Liver (tissue), 9 donors: ENCODE measurements around the gene HRH4. TPM values are rescaled to one million over a fixed set of nuclear protein-coding genes. Genes with fewer than 3 reads are reported as not detected.

Source experiments
- DNase-seq: peaks from one replicate; pipeline ENCODE4 v3.0.0-alpha.2; 2017; ENCODE audit warnings: low spot score
- H3K27ac ChIP-seq, 2 donors: one replicate each; pipeline ENCODE4 v1.7.0; 2013; ENCODE audit warnings: inconsistent platforms in 2 of 2, low read length in 2 of 2, control low read depth in 1 of 2, low read depth in 1 of 2, mild to moderate bottlenecking in 1 of 2
- H3K27me3 ChIP-seq, 4 donors: one replicate each; pipeline versions ENCODE4 v1.6.1 to v1.7.0; 2013; ENCODE audit warnings: low read length in 3 of 4, inconsistent platforms in 1 of 4, mild to moderate bottlenecking in 1 of 4, moderate library complexity in 1 of 4; ENCODE audit not compliant: control insufficient read depth in 4 of 4, insufficient read depth in 4 of 4
- H3K36me3 ChIP-seq, 4 donors: one replicate each; pipeline versions ENCODE4 v1.6.1 to v1.7.0; 2013; ENCODE audit warnings: low read length in 3 of 4, mild to moderate bottlenecking in 3 of 4, low read depth in 1 of 4, moderate library complexity in 1 of 4; ENCODE audit not compliant: control insufficient read depth in 4 of 4, insufficient read depth in 3 of 4
- H3K4me1 ChIP-seq, 4 donors: one replicate each; pipeline versions ENCODE4 v1.6.1 to v1.7.0; 2013; ENCODE audit warnings: low read length in 3 of 4, mild to moderate bottlenecking in 3 of 4, moderate library complexity in 1 of 4; ENCODE audit not compliant: control insufficient read depth in 4 of 4, insufficient read depth in 4 of 4
- H3K4me3 ChIP-seq, 3 donors: one replicate each; pipeline versions ENCODE4 v1.6.1 to v1.7.0; 2013; ENCODE audit warnings: low read length in 3 of 3, control low read depth in 1 of 3, low read depth in 1 of 3, mild to moderate bottlenecking in 1 of 3
- H3K9ac ChIP-seq, 2 donors: one replicate each; pipeline ENCODE4 v1.7.0; 2013; ENCODE audit warnings: low read length in 2 of 2, mild to moderate bottlenecking in 2 of 2, moderate library complexity in 2 of 2, control low read depth in 1 of 2, low read depth in 1 of 2
- H3K9me3 ChIP-seq, 4 donors: one replicate each; pipeline versions ENCODE4 v1.6.1 to v1.7.0; 2013; ENCODE audit warnings: low read length in 3 of 4; ENCODE audit not compliant: control insufficient read depth in 4 of 4
- ATF3 ChIP-seq: IDR thresholded peaks from 2 replicates; pipeline ENCODE4 v1.6.1; 2016; ENCODE audit warnings: antibody characterized with exemption
- EGR1 ChIP-seq, 2 donors: IDR thresholded peaks; 2 replicates each; pipeline ENCODE4 v1.6.1; 2016 to 2018; ENCODE audit warnings: antibody characterized with exemption in 2 of 2, low read depth in 2 of 2
- GABPA ChIP-seq, 2 donors: IDR thresholded peaks in 1 of 2; conservative IDR thresholded peaks in 1 of 2; 2 replicates each; pipeline ENCODE4 v1.6.1; 2016; ENCODE audit warnings: antibody characterized with exemption in 2 of 2, mild to moderate bottlenecking in 1 of 2, moderate library complexity in 1 of 2
- HNF4G ChIP-seq: IDR thresholded peaks from 2 replicates; pipeline ENCODE4 v1.6.1; 2016; ENCODE audit warnings: antibody characterized with exemption
- JUND ChIP-seq, 2 donors: IDR thresholded peaks; 2 replicates each; pipeline ENCODE4 v1.6.1; 2016; ENCODE audit warnings: antibody characterized with exemption in 2 of 2
- MAX ChIP-seq: IDR thresholded peaks from 2 replicates; pipeline ENCODE4 v1.6.1; 2016; ENCODE audit warnings: antibody characterized with exemption
- RAD21 ChIP-seq, 2 donors: IDR thresholded peaks; 2 replicates each; pipeline ENCODE4 v1.6.1; 2016; ENCODE audit warnings: antibody characterized with exemption in 2 of 2, mild to moderate bottlenecking in 2 of 2
- REST ChIP-seq: IDR thresholded peaks from 2 replicates; pipeline ENCODE4 v1.6.1; 2016; ENCODE audit warnings: antibody characterized with exemption, mild to moderate bottlenecking
- RXRA ChIP-seq, 2 donors: IDR thresholded peaks; 2 replicates each; pipeline ENCODE4 v1.6.1; 2017 to 2018; ENCODE audit warnings: antibody characterized with exemption in 2 of 2, mild to moderate bottlenecking in 1 of 2
- TAF1 ChIP-seq: conservative IDR thresholded peaks from 2 replicates; pipeline ENCODE4 v1.6.1; 2016; ENCODE audit warnings: antibody characterized with exemption, mild to moderate bottlenecking
- YY1 ChIP-seq: IDR thresholded peaks from 2 replicates; pipeline ENCODE4 v1.6.1; 2016; ENCODE audit warnings: antibody characterized with exemption, mild to moderate bottlenecking
- WGBS: extraction: QIAGEN DNeasy Blood & Tissue Kit; methylation state at CpG from one replicate; pipeline ENCODE4 v1.1.7; 2013; 5-methylcytosine and 5-hydroxymethylcytosine counted together
- polyA plus RNA-seq, 2 donors: library from polyadenylated mRNA; stranded (reverse) in 1 of 2; unstranded in 1 of 2; fragments of 200-250 nt in 1 of 2; fragments of >200 nt in 1 of 2; fragmentation: Nextera tagmentation in 1 of 2; extraction: Ambion mirVana in 1 of 2; gene quantifications; one replicate each; pipeline versions ENCODE4 v1.2.1 to v1.2.3, GENCODE V29; 2013 to 2015
- total RNA-seq, 2 donors: library from RNA; depleted of rRNA; stranded (reverse); fragments of >200 nt; gene quantifications; one replicate each; pipeline ENCODE4 v1.2.3, GENCODE V29; 2014
- donor health status: healthy.
- donor health status: healthy.
- donor health status: healthy.
- donor health status: healthy.
- donor health status: healthy.

HRH4 gene
- total and polyA plus RNA-seq, 4 donors, result 0.02 to 0.19 (median 0.17) TPM; not detected in 1

- H3K36me3 ChIP-seq, result no peaks in the 10 kb centered on the region
- no peak for DNase-seq
- no peaks in the 10 kb centered on the region for H3K9me3 ChIP-seq
- H3K4me3 ChIP-seq, result no peak overlapping the region
- H3K27me3 ChIP-seq, result no peaks in the 10 kb centered on the region
- WGBS, result 95% methylated on average over 7 of the region's 7 CpGs
- H3K27ac ChIP-seq, result no peak overlapping the region
- TF ChIP-seq RXRA (IDR thresholded peaks at IDR 0.05) (no peak), ATF3 (no peak), RAD21 (IDR thresholded peaks at IDR 0.05) (no peak), EGR1 (IDR thresholded peaks at IDR 0.05; ENCODE audit: low read depth in 2 of 2) (no peak), YY1 (no peak), JUND (IDR thresholded peaks at IDR 0.05) (no peak), GABPA (IDR thresholded peaks at IDR 0.05 in 1 of 2, conservative IDR thresholded peaks at IDR 0.05 in 1 of 2) (no peak), MAX (no peak), HNF4G (no peak), TAF1 (no peak), REST (no peak)
- no peak overlapping the region for H3K9ac ChIP-seq
- H3K4me1 ChIP-seq, result no peaks in the 10 kb centered on the region
These were observed 10.4 kb downstream of the HRH4 start for GRCh38 chr18:24470805-24471204.

- Histone ChIP-seq H3K4me1 (no peaks in the 10 kb centered on the region), H3K9me3 (no peaks in the 10 kb centered on the region), H3K9ac (no peak overlapping the region), H3K4me3 (no peak overlapping the region), H3K27me3 (no peaks in the 10 kb centered on the region), H3K36me3 (no peaks in the 10 kb centered on the region), H3K27ac (no peak overlapping the region)
- 96% methylated on average over 5 of the region's 5 CpGs for WGBS
- no peak for TF ChIP-seq TAF1
- DNase-seq, result no peak
These were observed 12.2 kb downstream of the HRH4 start for GRCh38 chr18:24472591-24472990.

- DNase-seq, result no peak
- 87% methylated on average over 2 of the region's 2 CpGs for WGBS
- H3K4me1 ChIP-seq, result no peaks in the 10 kb centered on the region
- no peaks in the 10 kb centered on the region for H3K27me3 ChIP-seq
- no peaks in the 10 kb centered on the region for H3K36me3 ChIP-seq
- TF ChIP-seq GABPA (IDR thresholded peaks at IDR 0.05 in 1 of 2, conservative IDR thresholded peaks at IDR 0.05 in 1 of 2) (no peak), EGR1 (IDR thresholded peaks at IDR 0.05; ENCODE audit: low read depth in 2 of 2) (no peak)
- no peak overlapping the region for H3K27ac ChIP-seq
- H3K4me3 ChIP-seq, result no peak overlapping the region
- H3K9ac ChIP-seq, result no peak overlapping the region
- no peaks in the 10 kb centered on the region for H3K9me3 ChIP-seq
These were observed 14.0 kb downstream of the HRH4 start for GRCh38 chr18:24474406-24474805.
